ENCODE results near the gene GSDME. TPM values are rescaled to one million over a fixed set of nuclear protein-coding genes. Genes with fewer than 3 reads are reported as not detected.

Gene GSDME
- polyA plus RNA-seq, 1 donor (not counting 4 experiments of a cell fraction or from before 2014, with no cell fraction given): 105 TPM

GRCh38 chr7:24767878-24768569 is 10.8 kb upstream of the GSDME start:
- Histone ChIP-seq H2AFZ (ENCODE audit: control insufficient read depth, low read length) (no peak overlapping the region), H3K4me3 (ENCODE audit: control insufficient read depth in 2 of 3, extremely low read depth in 1 of 3, insufficient read depth in 2 of 3, low read depth in 1 of 3, low read length in 3 of 3) (no peak overlapping the region), H3K79me2 (ENCODE audit: control insufficient read depth, insufficient read depth, low read length) (no peaks in the 10 kb centered on the region), H3K4me2 (ENCODE audit: control insufficient read depth, extremely low read depth, insufficient read depth, low read depth, low read length) (no peak overlapping the region), H3K9me1 (ENCODE audit: control insufficient read depth, extremely low read depth, insufficient read depth, low read length) (no peaks in the 10 kb centered on the region), H3K9me3 (ENCODE audit: control insufficient read depth, low read depth, low read length) (no peaks in the 10 kb centered on the region), H3K9ac (ENCODE audit: control insufficient read depth, extremely low read depth, insufficient read depth, low read length) (no peak overlapping the region), H3K36me3 (ENCODE audit: control insufficient read depth in 2 of 2, extremely low read depth in 1 of 2, insufficient read depth in 2 of 2, low read length in 2 of 2) (no peaks in the 10 kb centered on the region), H4K20me1 (ENCODE audit: control insufficient read depth, extremely low read depth, insufficient read depth, low read length) (no peaks in the 10 kb centered on the region), H3K27me3 (ENCODE audit: control insufficient read depth, extremely low read depth, insufficient read depth, low read length) (no peaks in the 10 kb centered on the region), H3K27ac (ENCODE audit: control insufficient read depth, insufficient read depth, low read length) (no peak overlapping the region), H3K4me1 (ENCODE audit: control insufficient read depth, extremely low read depth, insufficient read depth, low read length) (no peaks in the 10 kb centered on the region)
- no peak for TF ChIP-seq EZH2 (IDR thresholded peaks at IDR 0.05; ENCODE audit: low read length)
- TF ChIP-seq CTCF (optimal IDR thresholded peaks at IDR 0.05 in 1 of 3, IDR thresholded peaks at IDR 0.05 in 1 of 3, conservative IDR thresholded peaks at IDR 0.05 in 1 of 3; ENCODE audit: extremely low read depth in 1 of 3, insufficient read depth in 2 of 3, low read length in 3 of 3): peak in 2 of 3 experiments; percentile 11 to 56
- no peak for FAIRE-seq
- dilution Hi-C loops (cut with MboI; ENCODE audit: extremely low pct_ligation_motif_present, low sequenced_read_pairs): no loop called here
- no peak for DNase-seq (ENCODE audit: low read depth, low spot score)

GRCh38 chr7:24764972-24765744 is 7.9 kb upstream of the GSDME start:
- H3K27ac ChIP-seq (ENCODE audit: control insufficient read depth, insufficient read depth, low read length): no peak overlapping the region
- H3K27me3 ChIP-seq (ENCODE audit: control insufficient read depth, extremely low read depth, insufficient read depth, low read length): no peaks in the 10 kb centered on the region
- H3K79me2 ChIP-seq (ENCODE audit: control insufficient read depth, insufficient read depth, low read length): no peaks in the 10 kb centered on the region
- no peak overlapping the region for H2AFZ ChIP-seq (ENCODE audit: control insufficient read depth, low read length)
- dilution Hi-C loops (cut with MboI; ENCODE audit: extremely low pct_ligation_motif_present, low sequenced_read_pairs): no loop called here
- no peak overlapping the region for H3K4me3 ChIP-seq (ENCODE audit: control insufficient read depth in 2 of 3, extremely low read depth in 1 of 3, insufficient read depth in 2 of 3, low read depth in 1 of 3, low read length in 3 of 3)
- DNase-seq (ENCODE audit: low read depth, low spot score) (no peak), FAIRE-seq (no peak)
- no peaks in the 10 kb centered on the region for H3K9me1 ChIP-seq (ENCODE audit: control insufficient read depth, extremely low read depth, insufficient read depth, low read length)
- no peak overlapping the region for H3K4me2 ChIP-seq (ENCODE audit: control insufficient read depth, extremely low read depth, insufficient read depth, low read depth, low read length)
- H3K9ac ChIP-seq (ENCODE audit: control insufficient read depth, extremely low read depth, insufficient read depth, low read length): no peak overlapping the region
- H3K9me3 ChIP-seq (ENCODE audit: control insufficient read depth, low read depth, low read length): no peaks in the 10 kb centered on the region
- H4K20me1 ChIP-seq (ENCODE audit: control insufficient read depth, extremely low read depth, insufficient read depth, low read length): no peaks in the 10 kb centered on the region
- no peaks in the 10 kb centered on the region for H3K36me3 ChIP-seq (ENCODE audit: control insufficient read depth in 2 of 2, extremely low read depth in 1 of 2, insufficient read depth in 2 of 2, low read length in 2 of 2)
- TF ChIP-seq CTCF (optimal IDR thresholded peaks at IDR 0.05 in 1 of 3, IDR thresholded peaks at IDR 0.05 in 1 of 3, conservative IDR thresholded peaks at IDR 0.05 in 1 of 3; ENCODE audit: extremely low read depth in 1 of 3, insufficient read depth in 2 of 3, low read length in 3 of 3) (no peak), EZH2 (IDR thresholded peaks at IDR 0.05; ENCODE audit: low read length) (no peak)
- H3K4me1 ChIP-seq (ENCODE audit: control insufficient read depth, extremely low read depth, insufficient read depth, low read length): no peaks in the 10 kb centered on the region

Data from keratinocyte (primary cell).